ENCODE results near the gene MS4A5.

MS4A5 gene

DNA sequence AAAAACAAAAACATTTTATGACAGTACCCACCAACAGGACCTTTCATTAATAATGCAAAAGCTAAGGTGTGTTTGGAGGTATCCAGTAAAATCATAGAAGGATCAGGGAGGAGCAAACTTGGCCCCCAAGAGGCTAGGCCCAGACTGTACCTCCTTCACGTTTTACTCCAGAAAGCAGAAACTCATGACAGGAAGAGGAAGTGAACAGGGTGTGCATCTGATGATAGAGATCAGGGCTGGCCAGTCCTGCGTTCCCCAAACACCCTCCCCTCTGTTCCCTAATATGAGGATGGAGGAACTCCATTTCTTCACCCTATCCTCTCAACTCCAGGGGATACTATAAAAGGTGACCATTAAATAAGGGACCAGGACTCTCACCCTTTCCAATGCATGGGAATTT, 53.0 kb downstream of the MS4A5 start:
- DNase-seq (ENCODE audit: low read depth in 2 of 2), result no peak

GRCh38 chr11:60485987-60486386, 56.6 kb downstream of the MS4A5 start:
- DNase-seq (ENCODE audit: low read depth in 2 of 2), result no peak

GRCh38 chr11:60492488-60493009, 63.2 kb downstream of the MS4A5 start, which contains the start of gene MS4A12:
MS4A12 (plus strand) TSS chr11:60492778; CDS start chr11:60497319, 4,541 bp downstream.
- no peak for DNase-seq (ENCODE audit: low read depth in 2 of 2)

GRCh38 chr11:60493454-60493853, 64.1 kb downstream of the MS4A5 start:
- no peak for DNase-seq (ENCODE audit: low read depth in 2 of 2)
